Omental fat pad (tissue), 4 donors: ENCODE data around the gene CCT4. TPM values are rescaled to one million over a fixed set of nuclear protein-coding genes. Genes with fewer than 3 reads are reported as not detected.

ENCODE experiments used
- ATAC-seq: fragments of 150-250 bp; one replicate; pipeline ENCODE4 v1.9.1; 2016; ENCODE audit warnings: mild to moderate bottlenecking, moderate library complexity; ENCODE audit not compliant: low FRiP score
- DNase-seq: peaks from one replicate; pipeline ENCODE4 v3.0.0-alpha.2; 2019; ENCODE audit warnings: low spot score
- CTCF ChIP-seq, 3 donors: fragments of 450-650 bp; IDR thresholded peaks; one replicate each; pipeline ENCODE4 v1.5.1; 2016 to 2017; ENCODE audit warnings: antibody characterized with exemption in 3 of 3, mild to moderate bottlenecking in 3 of 3, moderate library complexity in 2 of 3
- total RNA-seq, 4 donors: library from RNA; depleted of rRNA; stranded (reverse); fragments of >200 nt; gene quantifications; one replicate each; pipeline ENCODE4 v1.1.0, GENCODE V29; 2016

Gene CCT4
- 10 to 100 TPM; 62.9 to 86.1 (median 82.0) TPM for total RNA-seq

GRCh38 chr2:61888267-61889055 is at the start of gene CCT4:
TSS of gene CCT4 (minus strand) at chr2:61888656. CDS start at chr2:61888507, 149 bp downstream.
- ATAC-seq, result peak; percentile 87
- DNase-seq, result peak; percentile 82
- TF ChIP-seq CTCF (IDR thresholded peaks at IDR 0.05), result no peak

GRCh38 chr2:61937886-61938285 is 49.4 kb upstream of the CCT4 start:
- no peak for TF ChIP-seq CTCF (IDR thresholded peaks at IDR 0.05)
- no peak for ATAC-seq
- DNase-seq, result no peak

- no peak for TF ChIP-seq CTCF (IDR thresholded peaks at IDR 0.05)
- no peak for ATAC-seq
- no peak for DNase-seq
These were observed 48.6 kb upstream of the CCT4 start for GRCh38 chr2:61937098-61937497.

DNA sequence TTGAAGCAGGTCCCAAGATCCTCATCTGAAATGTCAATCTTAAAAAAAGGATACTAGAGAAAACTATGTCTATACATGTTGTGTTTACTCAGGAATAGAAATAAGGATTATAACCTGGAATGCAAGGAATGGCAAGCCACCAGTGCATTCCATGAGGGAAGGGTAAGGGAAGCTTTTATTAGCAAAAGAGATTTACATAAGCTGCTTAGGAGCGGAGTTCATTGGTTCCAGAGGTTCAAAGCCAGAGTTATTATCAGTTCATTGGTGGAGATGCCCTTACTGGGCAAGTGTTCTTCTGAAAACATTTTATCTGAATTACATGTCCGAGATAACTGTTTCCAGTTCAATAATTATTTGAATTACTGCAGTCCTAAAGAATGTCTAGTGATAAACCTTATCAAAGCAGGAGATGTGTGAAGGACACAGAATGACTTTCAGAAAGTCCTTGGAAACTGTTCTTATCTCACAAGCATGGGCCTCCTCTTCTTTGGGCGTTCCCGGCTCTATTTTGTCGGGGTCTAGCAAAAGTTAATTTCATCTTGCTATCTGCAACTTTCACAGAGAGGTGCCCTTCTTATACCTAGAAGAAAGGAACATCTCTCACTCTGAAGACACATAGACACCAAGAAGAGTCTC is 40.5 kb upstream of the CCT4 start:
- DNase-seq (no peak), ATAC-seq (no peak)
- TF ChIP-seq CTCF (IDR thresholded peaks at IDR 0.05), result no peak

DNA sequence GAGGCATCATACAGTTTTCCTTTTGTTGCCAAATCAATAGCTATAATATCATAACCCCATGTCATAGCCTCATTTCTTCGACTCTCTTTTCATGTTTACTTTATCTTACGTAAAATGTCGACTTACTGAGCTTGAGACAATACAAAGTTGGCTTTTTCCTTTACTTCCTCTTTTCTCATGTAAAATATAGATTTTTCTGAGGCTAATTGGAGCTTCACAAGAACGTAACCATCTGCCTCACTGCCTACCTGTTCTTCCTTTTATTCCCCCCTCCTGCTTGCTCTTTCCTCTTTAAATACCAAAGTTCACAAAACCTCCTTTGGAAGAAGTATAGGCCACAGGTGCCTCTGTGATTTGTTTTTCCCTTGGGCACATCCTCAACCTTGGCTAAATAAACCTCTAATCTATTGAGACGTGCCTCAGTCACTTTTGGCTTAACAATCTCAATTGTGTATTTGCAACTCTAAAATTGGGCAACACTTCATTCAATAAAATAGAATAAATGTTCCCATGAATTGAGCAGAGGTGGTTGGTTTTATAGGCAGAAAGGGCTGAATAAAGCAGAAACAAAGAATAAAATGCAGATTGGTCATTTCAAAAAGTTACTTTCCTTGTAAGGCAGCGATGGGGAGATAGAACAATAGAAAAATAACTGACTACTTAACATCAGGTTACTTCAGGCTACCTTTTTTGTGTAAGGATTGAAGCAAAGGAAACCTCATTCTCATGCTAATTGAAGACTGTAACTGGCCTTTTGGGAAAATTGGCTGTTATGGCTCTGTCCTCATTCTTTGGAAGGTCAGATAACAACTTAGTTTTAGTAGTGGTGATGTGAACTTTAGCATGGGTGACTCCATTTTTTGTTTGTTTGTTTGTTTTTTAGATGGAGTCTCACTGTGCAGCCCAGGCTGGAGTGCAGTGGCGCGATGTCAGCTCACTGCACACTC is 38.3 kb upstream of the CCT4 start:
- no peak for DNase-seq
- TF ChIP-seq CTCF (IDR thresholded peaks at IDR 0.05), result no peak
- no peak for ATAC-seq

DNA sequence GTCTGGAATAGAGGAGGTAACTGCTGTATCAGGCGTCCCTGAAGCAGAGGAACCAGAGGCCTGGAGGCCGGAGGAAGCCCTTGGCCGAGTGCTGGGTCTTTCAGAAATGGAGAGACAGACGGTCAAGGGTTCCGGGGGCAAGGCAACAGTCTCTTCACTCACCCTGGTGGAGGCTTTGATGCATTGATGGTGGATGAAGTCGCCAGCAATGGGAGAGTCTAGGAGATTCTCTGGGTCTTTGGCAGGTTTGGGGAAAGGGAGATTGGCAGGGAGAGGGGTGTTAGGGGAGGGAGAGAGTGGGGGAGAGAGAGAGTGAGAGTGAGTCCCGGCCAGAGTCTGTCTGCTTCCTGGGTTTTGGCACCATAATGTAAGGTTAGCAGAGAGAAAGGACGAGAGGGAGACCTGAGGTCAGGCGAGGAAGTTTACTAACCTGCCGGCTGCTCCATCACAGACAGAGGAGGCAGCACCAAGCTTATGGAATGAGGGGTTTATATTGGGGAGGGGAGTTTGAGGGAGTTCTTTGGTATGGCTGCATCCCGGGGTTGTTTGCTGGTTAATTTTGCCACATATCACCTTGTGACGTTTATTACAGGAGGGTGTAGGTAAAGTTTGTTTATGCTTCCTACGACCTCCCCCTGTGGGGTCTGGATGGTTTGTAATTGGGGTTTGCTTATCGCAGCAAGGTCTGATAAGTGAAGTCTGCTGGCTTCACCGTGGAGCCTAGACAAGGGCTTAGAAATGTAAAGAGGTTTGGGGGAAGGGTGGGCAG is 36.6 kb upstream of the CCT4 start:
- TF ChIP-seq CTCF (IDR thresholded peaks at IDR 0.05), result no peak
- ATAC-seq, result no peak
- no peak for DNase-seq
